B cell (primary cell): ENCODE measurements around the gene ZNF398. TPM values are rescaled to one million over a fixed set of nuclear protein-coding genes. Genes with fewer than 3 reads are reported as not detected.

Experiments
- ATAC-seq: fragments of 200-7000 bp; cut with Tn5 transposase; one replicate; pipeline ENCODE4 v1.10.0; 2021; ENCODE audit warnings: low read depth, mild to moderate bottlenecking, moderate number of reproducible peaks, moderate library complexity
- CTCF ChIA-PET: fragments of 350-600 bp; sonication (Branson Sonifier 250); formaldehyde crosslinking; loops from one replicate; lab custom pipeline; 2021; ENCODE audit warnings: antibody characterized with exemption, inconsistent platforms; lab: Charles Lee
- POLR2A ChIA-PET: fragments of 350-600 bp; sonication (Branson Sonifier 250); formaldehyde crosslinking; loops from one replicate; lab custom pipeline; 2021; ENCODE audit warnings: antibody characterized with exemption; lab: Charles Lee
- DNase-seq: peaks from one replicate; pipeline ENCODE4 v3.0.0; 2013
- H2AFZ ChIP-seq: 2 replicates; pipeline ENCODE4 v1.6.1; 2012; ENCODE audit warnings: mild to moderate bottlenecking, low read depth, low read length; ENCODE audit not compliant: insufficient read depth, poor library complexity, severe bottlenecking
- H3K27ac ChIP-seq, 2 donors: 1 replicate in 1 of 2; 2 replicates in 1 of 2; pipeline ENCODE4 v1.5.1; 2012 to 2013; ENCODE audit warnings: low read length in 2 of 2, mild to moderate bottlenecking in 2 of 2, moderate library complexity in 1 of 2
- H3K27me3 ChIP-seq, 4 experiments: fragments of 200-600 bp in 1 of 4; sonication (generic) in 1 of 4; replicated peaks in 1 of 4; 1 replicate in 2 of 4; 2 replicates in 2 of 4; pipeline versions ENCODE4 v1.6.1 to v1.7.0; 2013 to 2016; ENCODE audit warnings: low read length in 3 of 4, mild to moderate bottlenecking in 2 of 4, mixed read lengths in 1 of 4, moderate library complexity in 1 of 4; ENCODE audit not compliant: insufficient read depth in 4 of 4, control insufficient read depth in 3 of 4; ENCODE audit errors: control extremely low read depth in 1 of 4
- H3K36me3 ChIP-seq, 2 experiments: replicated peaks in 1 of 2; 1 replicate in 1 of 2; 2 replicates in 1 of 2; pipeline versions ENCODE4 v1.6.1 to v1.7.1; 2013; ENCODE audit warnings: low read length in 1 of 2; ENCODE audit not compliant: insufficient read depth in 2 of 2, control insufficient read depth in 1 of 2; ENCODE audit errors: control extremely low read depth in 1 of 2, extremely low read depth in 1 of 2
- H3K4me1 ChIP-seq, 2 donors: fragments of 200-600 bp in 1 of 2; sonication (generic) in 1 of 2; 1 replicate in 1 of 2; 2 replicates in 1 of 2; pipeline versions ENCODE4 v1.5.1 to v1.6.1; 2013 to 2017; ENCODE audit warnings: low read length in 2 of 2; ENCODE audit not compliant: control insufficient read depth in 2 of 2, insufficient read depth in 2 of 2
- H3K4me2 ChIP-seq: replicated peaks from 2 replicates; pipeline ENCODE3; 2012; ENCODE audit warnings: mild to moderate bottlenecking, low read depth, low read length; ENCODE audit not compliant: poor library complexity, severe bottlenecking
- H3K4me3 ChIP-seq, 5 experiments: fragments of 200-600 bp in 1 of 5; sonication (generic) in 1 of 5; 1 replicate in 3 of 5; 2 replicates in 2 of 5; pipeline versions ENCODE4 v1.5.1 to v1.7.0; 2011 to 2016; ENCODE audit warnings: low read length in 4 of 5, mild to moderate bottlenecking in 4 of 5, low read depth in 2 of 5, control low read depth in 1 of 5, moderate library complexity in 1 of 5; ENCODE audit not compliant: insufficient read depth in 1 of 5; ENCODE audit errors: control extremely low read depth in 1 of 5, extremely low read depth in 1 of 5
- H3K79me2 ChIP-seq: fragments of 200-600 bp; sonication (generic); one replicate; pipeline ENCODE4 v1.6.0; 2016; ENCODE audit warnings: low read length; ENCODE audit not compliant: control insufficient read depth, insufficient read depth
- H3K9ac ChIP-seq: fragments of 200-600 bp; sonication (generic); 2 replicates; pipeline ENCODE4 v1.6.1; 2017; ENCODE audit warnings: mild to moderate bottlenecking, low read length, moderate library complexity
- H3K9me3 ChIP-seq, 3 donors: one replicate each; pipeline versions ENCODE4 v1.6.1 to v1.7.1; 2013; ENCODE audit warnings: low read length in 2 of 3; ENCODE audit not compliant: control insufficient read depth in 2 of 3, insufficient read depth in 1 of 3; ENCODE audit errors: control extremely low read depth in 1 of 3
- H4K20me1 ChIP-seq: 2 replicates; pipeline ENCODE4 v1.6.0; 2012; ENCODE audit warnings: mild to moderate bottlenecking, low read length; ENCODE audit not compliant: insufficient read depth, control insufficient read depth, poor library complexity, severe bottlenecking
- H3K27ac Mint-ChIP-seq: one replicate; pipeline ENCODE4 v1.8.0; 2021; ENCODE audit warnings: mixed read lengths
- H3K27me3 Mint-ChIP-seq: one replicate; pipeline ENCODE4 v1.8.0; 2021; ENCODE audit warnings: mixed read lengths
- H3K4me1 Mint-ChIP-seq: one replicate; pipeline ENCODE4 v1.8.0; 2021; ENCODE audit warnings: mixed read lengths
- H3K4me3 Mint-ChIP-seq: one replicate; pipeline ENCODE4 v1.8.0; 2021; ENCODE audit warnings: mixed read lengths
- H3K9me3 Mint-ChIP-seq: one replicate; pipeline ENCODE4 v1.8.0; 2022; ENCODE audit warnings: mixed read lengths; ENCODE audit not compliant: insufficient read depth
- CTCF ChIP-seq: fragments of 200-600 bp; IDR thresholded peaks from one replicate; pipeline ENCODE4 v1.8.0; 2022; ENCODE audit warnings: antibody characterized with exemption, mild to moderate bottlenecking
- EZH2 ChIP-seq: IDR thresholded peaks from 2 replicates; pipeline ENCODE4 v1.6.1; 2012; ENCODE audit warnings: borderline replicate concordance, low read depth, mild to moderate bottlenecking, moderate library complexity, low read length; ENCODE audit not compliant: insufficient read depth, poor library complexity, severe bottlenecking
- WGBS: methylation state at CpG from one replicate; pipeline ENCODE4 v1.1.5; 2013; ENCODE audit warnings: missing lambda C conversion rate; ENCODE audit not compliant: insufficient coverage; 5-methylcytosine and 5-hydroxymethylcytosine counted together
- intact Hi-C: fragments of 100-400 bp; cut with micrococcal nuclease; formaldehyde crosslinking; loops from one replicate; pipeline ENCODE4 v1.10.0; 2022
- polyA plus RNA-seq: library from polyadenylated mRNA; depleted of rRNA; stranded (reverse); fragments of >200 nt; gene quantifications from 2 replicates; pipeline ENCODE4 v1.2.3, GENCODE V29; 2012
- small RNA-seq: library from RNA; depleted of rRNA; stranded (forward); fragments of <200 nt; gene quantifications from one replicate; pipeline ENCODE3, GENCODE V24; 2012; ENCODE audit warnings: low replicate concordance, low read depth; ENCODE audit not compliant: insufficient read length
- total RNA-seq, 2 donors: library from RNA; stranded (reverse); fragments of 120-200 nt in 1 of 2; gene quantifications; 1 replicate in 1 of 2; 2 replicates in 1 of 2; pipeline versions ENCODE4 v1.2.3 to v1.2.4, GENCODE V29; 2013 to 2022

ZNF398 gene
- total and polyA plus RNA-seq, 2 donors (not counting 1 experiment from before 2014, with no cell fraction given) = 7.7 to 22.5 TPM

GRCh38 chr7:149229526-149229925, 82.3 kb downstream of the ZNF398 start:
- H2AFZ ChIP-seq = no peak overlapping the region
- intact Hi-C loops = no loop called here
- DNase-seq (no peak), ATAC-seq (peak; percentile 10)
- H3K9me3 ChIP-seq = peaks cover 0 to 7% (median 0%) of the 10 kb centered on the region in 3 donors
- POLR2A ChIA-PET = no interaction called here
- CTCF ChIA-PET = no interaction called here
- H3K27me3 ChIP-seq = peaks cover 0 to 5% (median 0%) of the 10 kb centered on the region in 4 experiments
- no peak overlapping the region for H3K4me2 ChIP-seq
- Mint-ChIP-seq H3K4me1 (no peaks in the 10 kb centered on the region), H3K4me3 (no peak overlapping the region), H3K27ac (no peak overlapping the region), H3K9me3 (no peaks in the 10 kb centered on the region), H3K27me3 (peaks cover 14% of the 10 kb centered on the region)
- WGBS = 75% methylated on average over 6 of the region's 6 CpGs
- no peaks in the 10 kb centered on the region for H4K20me1 ChIP-seq
- no peak overlapping the region for H3K4me3 ChIP-seq
- H3K79me2 ChIP-seq = no peaks in the 10 kb centered on the region
- no peak for TF ChIP-seq CTCF
- no peak overlapping the region for H3K9ac ChIP-seq
- no peaks in the 10 kb centered on the region for H3K4me1 ChIP-seq
- H3K27ac ChIP-seq = no peak overlapping the region
- peaks cover 0 to 3% of the 10 kb centered on the region in 2 experiments for H3K36me3 ChIP-seq

GRCh38 chr7:149232362-149232761, 85.1 kb downstream of the ZNF398 start:
- 81% methylated on average over 2 of the region's 2 CpGs for WGBS
- no peak for ATAC-seq
- Histone ChIP-seq H3K27ac (no peak overlapping the region), H3K79me2 (no peaks in the 10 kb centered on the region), H3K9ac (no peak overlapping the region), H3K4me1 (no peaks in the 10 kb centered on the region), H3K27me3 (peaks cover 0 to 10% (median 0%) of the 10 kb centered on the region in 4 experiments), H3K36me3 (no peaks in the 10 kb centered on the region), H3K4me3 (no peak overlapping the region), H3K9me3 (no peaks in the 10 kb centered on the region), H2AFZ (no peak overlapping the region), H4K20me1 (no peaks in the 10 kb centered on the region), H3K4me2 (no peak overlapping the region)
- H3K27ac Mint-ChIP-seq = no peak overlapping the region
- CTCF ChIA-PET = interaction anchor here (0.5 to 1.5 kb wide), 2 partner anchors 29 to 393 kb away, joined by 3 to 4 read pairs; partner anchors contain the start of gene ZNF783
- H3K27me3 Mint-ChIP-seq = peaks cover 17% of the 10 kb centered on the region
- no peaks in the 10 kb centered on the region for H3K9me3 Mint-ChIP-seq
- H3K4me3 Mint-ChIP-seq = no peak overlapping the region
- intact Hi-C loops = no loop called here
- H3K4me1 Mint-ChIP-seq = no peaks in the 10 kb centered on the region
- POLR2A ChIA-PET = no interaction called here
- no peak for TF ChIP-seq CTCF
- no peak for TF ChIP-seq EZH2
- no peak for DNase-seq

Small RNAs within 50 kb of the gene (small RNA-seq; reads per million reads assigned to genes)
- not detected for gene AC004890.1
- not detected for gene RN7SL521P

Other genes with a start within 250 kb of the ZNF398 start
- 34.7 and 36.5 TPM in 2 replicates for gene PDIA4, start 118.9 kb upstream of the ZNF398 start, total RNA-seq
- gene PDIA4, start 118.9 kb upstream of the ZNF398 start, polyA plus RNA-seq = 31.6 and 38.1 TPM in 2 replicates
- gene ZNF786, start 56.7 kb upstream of the ZNF398 start, total RNA-seq = 14.7 and 18.0 TPM in 2 replicates
- 3.7 and 6.4 TPM in 2 replicates for gene ZNF786, start 56.7 kb upstream of the ZNF398 start, polyA plus RNA-seq
- 2.8 and 3.3 TPM in 2 replicates for gene ZNF425, start 21.1 kb upstream of the ZNF398 start, total RNA-seq
- 0.48 and 0.85 TPM in 2 replicates for gene ZNF425, start 21.1 kb upstream of the ZNF398 start, polyA plus RNA-seq
- gene ZNF282, start 48.1 kb downstream of the ZNF398 start, total RNA-seq = 25.7 and 26.8 TPM in 2 replicates
- gene ZNF282, start 48.1 kb downstream of the ZNF398 start, polyA plus RNA-seq = 5.8 and 8.3 TPM in 2 replicates
- 22.5 and 25.7 TPM in 2 replicates for gene ZNF212, start 92.2 kb downstream of the ZNF398 start, total RNA-seq
- 8.1 and 12.8 TPM in 2 replicates for gene ZNF212, start 92.2 kb downstream of the ZNF398 start, polyA plus RNA-seq
- 43.8 and 44.8 TPM in 2 replicates for gene ZNF783, start 114.7 kb downstream of the ZNF398 start, total RNA-seq
- gene ZNF783, start 114.7 kb downstream of the ZNF398 start, polyA plus RNA-seq = 35.3 and 38.1 TPM in 2 replicates